Stimulated activated CD4-positive, alpha-beta T cell treated with anti-CD3 and anti-CD28 coated beads, TNF-alpha, amount 100 ng/mL, for 1 hour (primary cell): ENCODE measurements around the gene PPTC7.
"Not testable (repeated sequence)": the region's sequence is repeated elsewhere in the genome, so short reads cannot be mapped to it uniquely, and the experiment has no call there.

Source experiments
- DNase-seq, 3 donors: peaks; one replicate each; pipeline ENCODE4 v3.0.0-alpha.2; 2020; ENCODE audit warnings: low read depth in 3 of 3, low spot score in 1 of 3

PPTC7 gene

DNA sequence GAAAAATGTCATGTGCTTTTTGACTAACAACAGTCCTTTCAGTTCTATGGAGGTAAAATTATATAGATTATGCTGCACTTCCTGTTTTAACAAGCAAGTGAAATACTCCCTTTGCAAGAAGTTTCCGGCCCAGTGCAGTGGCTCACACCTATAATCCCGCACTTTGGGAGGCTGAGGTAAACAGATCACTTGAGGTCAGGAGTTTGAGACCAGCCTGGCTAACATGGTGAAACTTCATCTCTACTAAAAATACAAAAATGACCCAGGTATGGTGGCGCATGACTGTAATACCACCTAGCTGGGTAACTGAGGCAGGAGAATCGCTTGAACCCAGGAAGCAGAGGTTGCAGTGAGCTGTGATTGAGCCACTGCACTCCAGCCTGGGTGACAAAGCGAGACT is 20.7 kb downstream of the PPTC7 start:
- DNase-seq = not testable (repeated sequence)

DNA sequence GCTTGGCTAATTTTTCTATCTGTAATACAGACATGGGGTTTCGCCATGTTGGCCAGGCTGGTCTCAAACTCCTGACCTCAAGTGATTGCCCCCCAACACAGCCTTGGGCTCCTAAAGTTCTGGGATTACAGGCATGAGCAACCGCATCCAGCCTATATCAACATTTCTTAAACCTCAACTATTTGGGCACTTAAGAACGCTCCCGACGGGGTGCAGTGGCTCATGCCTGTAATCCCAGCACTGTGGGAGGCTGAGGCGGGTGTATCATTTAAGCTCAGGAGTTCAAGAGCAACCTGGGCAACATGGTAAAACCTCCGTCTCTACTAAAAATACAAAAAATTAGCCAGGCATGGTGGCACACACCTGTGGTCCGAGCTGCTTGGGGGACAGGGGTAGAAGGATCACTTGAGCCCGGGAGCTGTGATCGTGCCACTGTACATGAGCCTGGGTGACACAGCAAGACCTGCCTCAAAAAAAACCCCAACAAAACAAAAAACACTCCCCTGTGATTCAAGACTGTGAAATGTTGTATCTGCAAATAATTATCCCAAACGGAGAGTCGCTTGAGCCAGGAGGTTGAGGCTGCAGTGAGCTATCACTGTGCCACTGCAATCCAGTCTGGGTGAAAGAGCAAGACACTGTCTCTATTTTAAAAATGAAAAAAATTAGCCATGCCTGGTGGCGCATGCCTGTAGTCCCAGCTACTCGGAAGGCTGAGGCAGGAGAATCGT is 21.5 kb downstream of the PPTC7 start:
- DNase-seq = no peak

DNA sequence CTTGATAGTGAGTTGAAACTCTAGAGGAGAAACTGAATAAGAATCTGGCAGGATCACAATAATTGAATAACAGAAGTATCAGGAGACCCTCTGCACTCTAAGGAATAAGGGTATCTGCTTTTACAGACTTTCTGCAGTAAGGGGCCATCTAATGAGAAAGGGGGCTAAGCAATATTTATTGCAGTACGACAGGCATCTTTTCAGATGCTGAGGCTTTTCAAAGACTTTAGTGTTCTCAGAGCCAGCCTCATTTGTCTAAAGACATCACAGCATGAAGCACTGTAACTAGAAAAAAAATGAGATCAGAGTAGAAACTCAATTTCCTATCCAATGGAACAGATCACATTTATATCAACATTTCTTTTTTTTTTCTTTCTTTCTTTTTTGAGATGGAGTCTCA is 22.2 kb downstream of the PPTC7 start:
- DNase-seq = no peak

DNA sequence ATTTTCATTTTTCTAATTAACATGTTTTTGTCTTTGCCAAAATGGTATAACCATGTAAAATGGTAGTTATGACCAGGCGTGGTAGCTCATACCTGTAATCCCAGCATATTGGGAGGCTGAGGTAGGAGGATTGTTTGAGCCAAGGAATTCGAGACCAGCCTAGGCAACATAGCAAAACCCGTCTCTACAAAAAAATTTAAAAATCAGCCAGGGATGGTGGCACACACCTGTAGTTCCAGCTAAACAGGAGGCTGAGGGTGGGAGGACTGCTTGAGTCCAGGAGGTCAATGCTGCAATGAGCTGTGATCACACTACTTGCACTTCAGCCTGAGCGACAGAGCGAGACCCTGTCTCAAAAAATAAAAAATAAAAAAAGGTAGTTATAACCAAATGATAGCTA is 23.1 kb downstream of the PPTC7 start:
- DNase-seq = no peak

DNA sequence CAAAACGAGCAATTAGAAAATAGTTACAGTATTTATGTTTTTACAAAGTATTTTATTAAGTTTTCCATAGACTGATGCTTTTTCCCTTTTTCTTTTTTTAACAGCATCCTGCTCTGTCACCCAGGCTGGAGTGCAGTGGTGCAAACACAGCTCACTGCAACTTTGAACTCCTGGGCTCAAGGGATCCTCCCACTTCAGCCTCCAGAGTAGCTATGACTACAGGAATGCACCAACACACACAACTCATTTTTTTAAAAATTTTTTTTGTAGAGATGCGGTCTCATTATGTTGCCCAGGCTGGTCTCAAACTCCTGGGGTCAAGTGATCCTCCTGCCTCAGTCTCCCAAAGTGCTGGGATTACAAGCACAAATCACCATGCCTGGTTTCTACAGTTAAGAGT is 24.2 kb downstream of the PPTC7 start:
- DNase-seq = not testable (repeated sequence)

DNA sequence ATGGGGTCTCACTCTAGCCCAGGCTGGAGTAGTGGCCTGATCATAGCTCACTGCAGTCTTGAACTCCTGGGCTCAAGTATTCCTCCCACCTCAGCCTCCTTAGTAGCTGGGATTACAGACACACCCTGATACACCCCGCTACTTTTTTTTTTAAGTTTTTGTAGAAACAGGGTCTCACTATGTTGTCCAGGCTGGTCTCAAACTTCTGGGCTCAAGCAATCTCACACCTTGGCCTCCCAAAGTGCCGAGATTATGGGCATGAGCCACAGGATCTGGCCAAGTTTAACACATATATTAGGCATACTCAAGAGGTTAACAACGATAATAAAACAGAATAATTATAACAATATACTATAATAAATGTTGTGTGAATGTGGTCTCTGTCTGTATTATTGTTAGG is 25.8 kb downstream of the PPTC7 start:
- no peak for DNase-seq

DNA sequence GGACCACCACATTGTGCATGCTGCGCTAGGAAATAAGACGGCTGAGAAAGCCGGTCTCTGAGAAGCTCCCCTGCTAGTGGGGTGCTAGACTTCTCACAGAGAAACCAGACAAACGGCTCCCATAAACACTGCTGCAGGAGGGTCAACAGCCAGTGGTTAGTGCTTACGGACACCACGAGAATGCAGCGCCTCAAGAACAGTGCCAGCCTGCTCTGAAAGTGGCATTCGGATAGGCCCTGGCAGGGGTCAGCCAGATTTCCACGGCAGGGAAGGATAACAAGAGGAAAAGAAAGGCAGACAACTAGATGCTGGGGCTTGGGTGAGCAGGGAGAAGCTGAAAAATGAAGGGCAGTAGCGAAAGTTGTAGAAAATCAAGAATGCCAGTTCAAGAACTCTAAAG is 26.4 kb downstream of the PPTC7 start:
- no peak for DNase-seq

DNA sequence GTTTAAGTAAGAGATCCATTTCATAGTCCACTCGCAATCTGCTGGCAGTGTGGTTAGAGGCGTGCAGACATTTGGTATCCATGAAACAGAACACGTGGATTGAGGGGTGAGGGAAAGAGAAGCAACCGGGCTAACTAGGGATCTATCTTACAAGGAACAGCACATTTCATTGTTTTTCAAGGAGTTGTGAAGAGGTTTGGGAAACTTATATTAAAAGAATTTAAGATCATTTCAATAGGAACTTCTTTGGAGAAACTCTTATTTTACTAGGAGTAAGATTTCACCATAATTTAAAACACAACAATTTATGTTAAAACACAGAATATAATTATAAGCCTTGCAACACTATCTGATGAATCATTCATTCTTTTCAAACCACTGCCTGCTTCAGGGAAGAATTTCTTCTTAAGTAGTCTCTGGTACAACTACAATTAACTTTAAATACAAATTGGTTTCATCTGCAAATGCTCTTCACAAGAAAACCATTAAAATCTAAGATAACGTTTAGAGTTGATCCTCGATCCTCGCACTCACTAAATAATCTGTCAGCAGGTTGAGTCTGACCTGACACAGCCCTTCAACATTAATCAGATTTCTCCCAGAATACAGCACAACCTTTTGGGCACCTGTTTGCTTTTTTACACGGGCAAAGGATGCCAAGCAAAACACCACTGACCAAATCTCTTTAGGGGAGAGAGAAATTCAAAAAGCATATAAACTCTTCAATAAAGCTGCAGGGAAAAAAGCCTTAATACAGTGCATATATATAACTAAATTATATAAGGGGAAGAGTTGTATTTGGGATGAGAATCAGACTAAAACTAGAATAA is 27.3 kb downstream of the PPTC7 start:
- DNase-seq = no peak

DNA sequence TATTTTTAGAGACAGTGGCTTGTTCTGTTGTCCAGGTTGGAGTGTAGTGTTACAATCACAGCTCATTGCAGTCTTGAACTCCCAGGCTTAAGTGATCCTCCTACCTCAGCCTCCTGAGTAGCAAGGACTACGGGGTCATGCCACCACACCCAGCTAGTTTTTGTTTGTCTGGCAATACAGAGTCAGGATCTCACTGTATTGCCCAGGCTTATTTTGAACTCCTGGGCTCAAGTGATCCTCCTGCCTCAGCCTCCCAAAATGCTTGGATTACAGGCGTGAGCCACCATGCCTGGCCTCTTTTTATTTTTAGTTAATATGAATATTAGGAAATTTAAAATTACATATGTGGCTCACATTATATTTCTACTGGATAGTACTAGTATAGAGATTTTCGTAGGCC is 28.9 kb downstream of the PPTC7 start:
- no peak for DNase-seq

DNA sequence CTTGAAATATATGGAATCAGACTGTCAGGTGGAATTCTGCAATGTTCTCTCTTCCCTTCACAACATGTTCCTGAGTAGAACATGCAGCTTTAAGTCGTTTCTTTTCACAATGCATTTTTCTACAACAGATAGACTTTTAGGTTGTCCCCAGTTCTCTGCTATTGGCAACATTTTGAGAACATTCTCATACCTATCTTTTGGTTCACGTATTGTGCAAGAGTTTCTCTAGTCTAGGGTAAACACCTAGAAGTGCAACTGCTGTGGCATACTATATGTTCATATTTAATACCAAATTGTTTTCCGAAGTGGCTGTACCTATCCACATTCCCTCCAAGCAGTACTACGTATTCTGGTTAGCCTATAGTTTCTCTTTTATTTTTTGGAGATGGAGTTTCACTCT is 32.1 kb downstream of the PPTC7 start:
- no peak for DNase-seq

DNA sequence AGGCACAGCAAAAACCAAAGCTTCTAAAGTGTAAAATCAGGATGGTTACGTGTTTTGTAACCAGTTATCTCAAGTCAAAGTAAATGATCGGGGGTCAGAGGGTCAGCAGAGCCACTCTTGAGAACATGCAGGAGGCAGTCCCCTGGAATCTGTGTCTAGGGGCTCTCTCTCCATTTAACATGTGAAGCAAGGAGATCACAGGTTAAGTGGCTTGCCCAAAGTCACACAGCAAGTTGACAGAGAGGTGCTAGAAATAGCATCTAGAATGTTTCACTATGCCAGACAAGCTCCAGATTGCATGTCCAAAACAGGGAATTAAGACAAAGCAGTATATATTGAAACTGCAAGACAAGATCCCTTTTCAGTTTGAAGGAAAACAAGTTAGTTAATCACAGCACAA is 33.4 kb downstream of the PPTC7 start:
- no peak for DNase-seq

DNA sequence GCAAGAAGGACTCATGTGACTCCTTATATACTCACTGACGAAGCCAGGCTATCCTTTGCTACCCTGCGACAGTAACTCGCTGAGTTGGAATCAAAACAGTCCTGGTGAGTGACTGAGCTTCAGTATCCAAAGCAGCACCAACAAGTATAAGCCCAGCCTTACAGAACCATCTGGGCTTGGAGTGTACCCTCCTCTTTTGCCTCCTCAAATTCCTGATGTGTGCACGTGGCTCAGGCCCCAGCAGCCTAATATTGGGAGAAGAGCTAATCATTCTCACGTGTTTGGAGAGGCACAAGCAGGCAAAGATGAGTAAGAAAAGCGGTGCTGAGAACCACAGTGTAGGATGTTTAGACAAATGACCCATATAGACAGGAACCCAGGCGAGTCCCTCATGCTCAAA is 34.4 kb downstream of the PPTC7 start:
- no peak for DNase-seq

DNA sequence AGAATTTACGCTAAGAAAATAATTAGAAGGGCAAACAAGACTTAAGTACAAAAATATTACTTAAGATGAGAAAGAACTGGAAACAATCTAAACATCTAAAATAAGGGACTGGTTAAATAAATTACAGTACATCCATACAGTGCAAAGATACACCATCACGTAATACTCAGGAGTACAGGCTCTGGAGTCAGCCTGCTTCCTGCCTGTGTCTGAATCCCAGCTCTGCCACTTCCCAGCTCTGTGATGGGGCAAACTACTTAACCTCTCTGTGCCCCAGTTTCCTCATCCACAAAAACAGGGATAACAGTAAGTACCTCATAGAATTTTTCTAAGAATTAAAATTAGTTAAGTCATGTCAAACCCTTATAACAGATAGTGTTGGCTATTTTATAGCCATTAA is 36.0 kb downstream of the PPTC7 start:
- no peak for DNase-seq

DNA sequence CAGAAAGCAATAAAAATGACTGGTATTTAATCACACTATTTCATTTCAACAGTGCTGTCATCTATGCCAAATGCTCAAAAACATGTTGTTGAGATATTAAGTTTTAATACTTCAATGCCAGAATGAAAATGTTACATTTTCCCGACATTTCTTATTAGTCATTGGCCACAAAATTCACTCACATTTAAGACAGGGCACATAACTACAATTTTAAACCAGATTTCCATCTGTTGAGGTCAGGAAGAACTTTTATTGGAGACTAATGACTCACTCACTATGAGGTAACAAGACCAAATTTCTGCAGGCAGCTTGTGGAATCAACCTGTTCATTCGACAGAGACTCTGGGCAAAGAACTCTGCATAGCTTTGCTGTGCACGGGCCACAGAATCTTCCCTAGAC is 36.8 kb downstream of the PPTC7 start:
- no peak for DNase-seq

DNA sequence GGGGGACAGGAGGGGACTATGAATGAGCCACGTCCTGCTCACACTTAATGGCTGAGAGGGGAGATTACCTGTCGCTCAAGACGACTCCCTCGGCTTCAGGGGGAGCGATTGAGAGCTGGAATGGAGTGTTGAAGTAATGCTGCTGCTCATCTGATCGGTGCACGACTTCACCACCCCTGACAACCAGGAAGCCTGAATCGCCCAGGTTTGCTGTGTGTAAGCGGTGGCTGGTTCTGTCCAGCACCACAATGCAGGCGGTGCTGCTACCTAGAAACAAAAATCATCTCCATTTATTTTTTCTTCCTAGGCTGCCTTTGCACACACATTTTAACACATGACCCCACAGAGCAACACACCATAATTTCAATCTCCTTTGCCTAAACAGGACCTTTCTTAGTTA is 37.3 kb downstream of the PPTC7 start:
- no peak for DNase-seq

DNA sequence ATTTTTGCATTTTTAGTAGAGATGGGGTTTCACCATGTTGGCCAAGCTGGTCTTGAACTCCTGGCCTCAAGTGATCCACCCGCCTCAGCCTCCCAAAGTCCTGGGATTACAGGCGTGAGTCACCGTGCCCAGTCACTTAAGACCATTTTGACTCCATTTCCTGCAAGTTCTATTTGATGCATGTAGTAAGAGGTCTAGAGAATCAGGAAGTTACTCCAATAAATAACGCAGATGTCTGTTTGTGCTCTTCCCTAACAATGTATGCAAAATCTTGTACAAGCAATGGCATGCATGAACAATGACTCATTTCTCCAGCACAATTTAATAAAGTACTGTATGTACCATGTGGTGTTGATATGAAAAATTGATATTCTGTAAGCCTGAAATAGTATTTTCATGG is 37.9 kb downstream of the PPTC7 start:
- DNase-seq = not testable (repeated sequence)

DNA sequence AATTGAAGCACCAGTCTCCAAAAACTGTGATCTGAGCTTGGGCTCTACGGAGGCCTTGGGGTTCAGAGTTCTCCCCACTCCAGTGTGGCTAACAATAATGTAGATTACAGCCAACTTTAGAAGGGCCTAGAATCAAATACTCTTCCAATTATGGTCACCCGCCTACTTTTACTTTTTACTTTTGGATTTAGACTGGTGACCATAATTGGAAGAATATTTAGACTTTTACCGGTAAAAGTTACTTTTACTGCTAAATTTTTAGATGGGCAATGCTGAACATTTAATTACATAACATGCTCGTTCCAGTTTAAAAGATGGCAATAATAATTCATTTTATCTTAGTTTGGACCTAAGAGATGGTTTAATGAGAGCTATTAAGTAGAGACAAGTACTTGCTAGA is 39.2 kb downstream of the PPTC7 start:
- no peak for DNase-seq

DNA sequence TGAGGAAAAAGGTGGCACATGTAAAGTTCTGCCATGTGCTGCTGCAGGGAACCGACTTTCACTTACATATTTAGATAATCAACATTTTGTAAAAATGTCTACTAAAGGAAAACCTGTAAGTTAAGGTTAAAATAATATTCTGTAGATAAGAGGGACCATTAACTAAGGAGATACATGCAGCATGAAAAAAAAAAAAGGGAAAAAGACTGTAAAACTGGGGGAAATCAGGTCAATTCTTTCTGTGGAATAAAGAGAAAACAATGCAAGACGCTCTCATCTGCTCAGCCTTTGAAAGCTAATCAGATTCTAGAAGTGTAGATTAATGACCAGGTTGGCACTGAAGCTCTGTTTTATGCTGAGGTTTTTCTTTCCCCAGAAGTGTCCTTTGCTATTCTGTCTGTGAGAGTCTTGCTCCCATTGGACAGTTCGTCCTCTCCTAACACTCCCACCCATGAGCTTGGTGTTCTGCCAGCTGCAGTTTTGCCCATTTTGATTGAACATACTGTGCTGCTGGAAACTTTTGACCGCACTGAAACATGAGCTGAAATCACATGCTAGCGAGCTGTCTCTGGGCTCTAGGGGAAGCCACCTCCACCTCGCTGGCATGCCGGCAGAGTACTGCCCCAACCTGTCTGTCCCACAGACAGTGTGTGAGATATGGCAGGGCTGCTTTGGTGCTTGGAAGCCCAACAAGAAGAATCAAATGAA is 39.7 kb downstream of the PPTC7 start:
- no peak for DNase-seq

DNA sequence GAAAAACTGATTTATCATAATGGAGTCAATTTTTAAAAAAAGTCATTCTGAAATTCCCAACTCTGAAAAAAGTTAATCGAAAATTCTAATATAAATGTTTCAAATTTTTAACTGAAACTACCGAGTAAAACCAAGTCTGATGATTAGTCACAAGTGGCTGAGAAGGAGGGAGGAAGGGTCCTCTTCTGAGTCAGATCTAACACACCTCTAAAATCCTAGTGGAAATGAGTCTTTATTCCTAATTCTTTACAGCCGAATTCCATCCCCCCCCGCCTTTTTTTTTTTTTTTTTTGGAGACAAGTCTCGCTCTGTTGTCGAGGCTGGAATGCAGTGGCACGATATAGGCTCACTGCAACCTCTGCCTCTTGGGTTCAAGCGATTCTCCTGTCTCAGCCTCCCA is 43.1 kb downstream of the PPTC7 start:
- no peak for DNase-seq

DNA sequence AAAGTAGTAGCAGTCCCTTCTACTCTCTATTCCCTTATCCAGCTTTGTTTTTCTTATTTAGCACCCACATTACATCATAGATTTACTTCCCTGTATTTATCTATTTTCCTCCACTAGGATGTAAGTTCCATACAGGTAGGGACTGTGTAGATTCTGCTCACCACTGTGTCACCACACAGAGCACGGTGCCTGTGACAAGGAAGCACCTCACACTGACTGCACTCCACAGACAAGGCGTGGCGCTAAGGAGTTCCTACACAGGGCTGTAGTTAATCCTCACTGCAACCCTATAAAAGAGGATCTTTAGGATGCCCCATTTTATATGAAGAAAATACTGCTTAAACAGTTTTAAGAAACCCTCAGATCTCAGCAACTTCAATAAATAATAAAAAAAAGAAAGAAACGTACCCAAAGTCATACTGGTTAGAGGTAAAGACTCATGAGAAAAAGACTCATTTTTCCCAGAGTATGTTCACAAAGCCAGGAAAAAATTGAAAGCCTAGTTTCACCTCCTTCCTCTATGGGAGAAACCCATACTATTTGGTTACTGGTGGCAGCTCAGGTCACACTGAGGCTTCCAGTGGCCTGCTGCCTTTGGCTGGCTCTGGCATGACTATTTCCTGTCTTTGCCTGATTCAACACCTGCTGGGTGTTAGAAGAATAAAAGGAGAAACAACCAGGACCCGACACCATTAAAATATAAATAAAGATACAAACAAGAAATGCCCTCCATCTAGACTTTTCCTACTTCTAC is 44.1 kb downstream of the PPTC7 start:
- DNase-seq = no peak

DNA sequence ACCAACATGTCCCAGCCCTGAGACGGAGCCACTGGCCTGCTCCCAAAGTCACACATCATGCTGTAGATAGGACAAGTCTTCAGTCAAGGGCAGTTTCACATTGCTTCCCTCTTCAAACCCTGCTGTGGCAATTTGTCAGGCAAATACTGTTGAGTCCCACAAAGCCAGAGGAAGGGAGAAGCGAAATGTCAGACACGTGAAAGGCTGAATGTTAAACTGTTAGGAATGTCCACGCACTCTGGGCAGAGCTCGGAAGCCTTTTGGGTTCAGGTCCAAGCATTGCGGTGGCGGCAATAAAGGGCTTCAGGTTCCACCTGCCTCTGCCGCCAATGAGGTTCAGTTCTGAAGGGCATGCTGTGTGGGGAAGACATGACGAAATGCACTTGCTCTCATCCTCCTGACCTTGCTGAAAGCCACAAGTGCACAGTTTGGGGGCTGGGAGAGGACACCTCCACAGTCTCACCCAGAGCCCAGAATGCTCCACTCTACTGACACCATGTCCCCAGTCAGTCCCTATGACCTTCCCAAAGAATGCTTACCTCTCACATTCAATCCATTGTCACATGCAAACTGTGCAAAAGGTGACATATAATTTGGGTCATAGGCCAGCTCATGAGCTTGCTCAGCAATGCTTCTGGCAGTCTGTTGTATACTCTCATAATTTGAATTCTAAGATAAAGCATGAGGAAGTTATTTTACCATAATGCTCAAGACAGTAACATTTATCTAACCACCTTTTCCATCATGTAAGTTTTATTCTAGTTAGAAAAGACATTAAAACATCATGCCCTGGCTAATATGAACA is 45.3 kb downstream of the PPTC7 start:
- no peak for DNase-seq
